ENCODE measurements around the gene ECI1.

- no peak for TF ChIP-seq EZH2phosphoT487 (IDR thresholded peaks at IDR 0.05; ENCODE audit: low read length)
- TF ChIP-seq CTCF (IDR thresholded peaks at IDR 0.05; ENCODE audit: low read length), result no peak
Measured at GRCh38 chr16:2228161-2228824, 23.1 kb downstream of the ECI1 start.
